Measurements from ENCODE around the gene KRTAP5-7.

KRTAP5-7 gene

DNA sequence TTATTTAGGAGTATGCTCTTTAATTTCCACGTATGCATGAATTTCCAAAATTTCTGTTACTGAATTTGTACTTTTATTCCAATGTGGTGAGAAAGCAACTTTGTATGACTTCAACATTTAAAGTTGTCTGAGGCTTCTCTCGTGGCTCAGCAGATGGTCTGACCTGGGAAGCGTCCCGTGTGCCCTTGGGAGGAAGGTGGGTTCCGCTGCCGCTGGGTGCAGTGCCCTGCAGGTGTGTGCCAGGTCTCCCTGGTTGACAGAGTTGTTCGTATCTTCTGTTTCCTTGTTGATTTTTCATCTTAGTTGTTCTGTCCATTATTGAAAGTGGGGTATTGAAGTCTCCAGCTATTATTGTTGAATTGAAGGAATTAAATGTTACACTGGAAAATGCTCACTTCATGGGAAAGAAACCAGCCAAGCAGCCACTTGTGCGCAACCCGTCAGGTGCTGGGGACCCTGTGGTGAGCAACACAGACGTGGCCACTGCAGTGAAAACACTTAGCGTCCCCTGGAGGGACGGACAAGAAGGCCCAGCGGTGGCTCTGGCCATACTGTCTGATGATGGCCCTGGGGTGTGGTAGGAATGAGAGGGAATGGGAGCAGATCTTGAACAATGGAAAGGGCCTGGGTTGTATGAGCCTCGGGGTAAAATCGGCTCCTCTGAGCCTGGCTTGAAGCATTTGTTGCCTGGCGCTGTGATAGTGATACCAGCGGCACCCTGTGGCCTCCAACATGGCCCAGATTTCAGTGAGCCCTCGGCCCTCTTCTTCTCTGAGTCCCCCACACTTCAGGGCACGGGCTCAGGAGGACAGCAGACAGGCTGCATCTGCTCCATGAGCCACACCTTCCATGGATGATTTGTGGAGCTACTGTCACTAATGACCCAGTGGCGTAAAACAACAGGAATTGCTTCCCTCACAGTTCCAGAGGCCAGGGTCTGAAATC is 31.5 kb upstream of the KRTAP5-7 start:
- DNase-seq (ENCODE audit: low spot score): no peak

GRCh38 chr11:71496421-71496820 is 30.6 kb upstream of the KRTAP5-7 start:
- DNase-seq (ENCODE audit: low spot score): no peak

GRCh38 chr11:71498091-71498490 is 29.0 kb upstream of the KRTAP5-7 start:
- no peak for DNase-seq (ENCODE audit: low spot score)

DNA sequence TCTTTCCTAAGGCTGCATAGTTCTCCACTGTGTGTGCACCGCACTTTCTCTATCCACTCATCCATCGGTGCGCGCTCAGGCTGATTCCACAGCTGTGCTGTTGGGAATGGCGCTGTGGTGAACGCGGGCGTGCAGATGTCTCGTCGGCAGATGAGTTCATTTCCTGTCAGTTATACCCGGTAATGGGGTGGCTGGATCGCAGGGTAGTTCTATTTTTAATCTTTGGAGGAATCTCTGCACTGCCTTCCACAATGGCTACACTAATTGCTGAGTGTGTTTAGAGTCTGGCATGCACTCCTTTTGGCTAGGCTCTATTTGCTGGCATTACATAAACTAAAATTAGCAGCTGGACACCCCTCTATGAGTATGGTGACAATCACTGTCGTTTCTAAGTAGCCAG is 27.9 kb upstream of the KRTAP5-7 start:
- no peak for DNase-seq (ENCODE audit: low spot score)

DNA sequence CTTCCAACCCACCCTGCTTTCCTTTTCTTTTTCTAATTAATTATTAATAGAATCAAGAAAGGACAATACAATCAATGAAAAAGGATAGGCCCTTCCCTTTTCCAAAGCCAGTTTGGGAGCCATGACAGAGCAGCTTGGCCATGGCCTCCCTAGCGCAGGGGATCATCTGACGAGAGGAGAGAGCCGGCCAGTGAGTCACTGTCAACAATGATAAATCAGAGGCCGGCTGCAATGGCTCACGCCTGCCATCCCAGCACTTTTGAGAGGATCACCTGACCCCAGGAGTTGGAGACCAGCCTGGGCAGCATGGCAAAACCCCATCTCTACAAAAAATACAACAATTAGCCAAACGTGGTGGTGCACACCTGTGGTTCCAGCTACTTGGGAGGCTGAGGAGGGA is 27.5 kb upstream of the KRTAP5-7 start:
- no peak for DNase-seq (ENCODE audit: low spot score)

DNA sequence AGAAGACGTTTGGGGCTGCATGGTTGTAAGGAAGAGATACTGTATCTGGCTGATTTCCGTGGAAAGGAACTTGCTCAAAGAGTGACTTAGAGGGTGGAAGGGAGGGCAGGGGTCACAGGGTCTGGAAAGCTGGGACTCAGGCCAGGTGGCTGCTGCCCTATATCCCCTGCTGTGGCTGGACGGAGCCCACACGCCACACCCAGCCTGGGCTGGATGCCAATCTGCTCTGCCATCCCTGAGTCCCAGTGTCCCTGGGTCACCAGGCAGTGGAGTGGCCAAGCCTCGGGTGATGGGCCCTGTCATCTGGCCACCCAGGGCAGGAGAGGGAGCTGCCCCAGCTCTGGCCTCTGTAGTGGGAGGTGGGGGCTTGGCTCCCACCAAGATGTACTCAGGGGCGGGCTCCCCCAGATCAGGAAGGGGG is 26.5 kb upstream of the KRTAP5-7 start:
- DNase-seq (ENCODE audit: low spot score): peak; percentile 29

DNA sequence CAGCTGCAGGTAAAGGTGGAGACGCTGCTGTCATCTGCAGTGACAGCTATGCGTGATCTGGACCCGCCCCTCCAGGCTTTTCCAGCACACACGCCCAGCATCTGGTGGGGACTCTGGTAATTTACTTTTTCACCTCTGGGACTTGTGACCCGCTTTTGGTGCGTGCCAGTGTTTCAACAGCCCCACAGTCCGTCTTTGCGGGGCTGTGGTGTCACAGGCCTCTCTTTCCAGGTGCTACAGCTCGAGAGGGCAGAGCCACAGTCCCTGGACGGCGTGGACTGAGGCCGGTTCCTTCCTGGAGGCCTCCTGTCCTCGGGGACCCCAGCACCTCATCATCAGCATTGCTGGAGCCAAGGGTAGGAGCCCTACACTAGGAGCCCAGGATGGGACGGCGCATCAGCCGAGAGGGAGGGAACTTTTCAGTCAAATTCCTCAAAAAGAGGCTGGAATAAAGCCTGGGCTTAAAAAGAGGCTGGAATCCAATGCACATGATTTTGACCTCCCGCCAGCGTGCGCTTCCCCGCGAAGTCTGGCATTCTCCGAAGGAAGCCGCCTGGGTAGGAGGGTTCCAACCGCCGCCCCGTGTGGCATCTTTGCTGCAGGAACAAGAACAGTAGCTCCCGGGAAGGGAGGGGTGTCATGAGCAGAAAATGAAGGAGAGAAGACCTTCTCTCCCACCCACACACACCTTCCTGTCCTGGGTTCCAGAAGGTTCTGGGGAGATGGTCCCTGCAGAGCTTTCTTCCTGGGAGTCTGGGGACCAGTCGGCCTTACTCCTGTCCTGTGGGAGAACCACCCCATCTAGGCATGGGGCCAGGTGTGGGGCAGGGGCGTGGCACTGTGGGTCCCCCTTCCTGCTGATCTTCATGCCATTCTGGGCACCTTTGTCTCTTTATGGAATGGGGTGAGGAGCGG is 25.7 kb upstream of the KRTAP5-7 start:
- DNase-seq (ENCODE audit: low spot score): no peak

DNA sequence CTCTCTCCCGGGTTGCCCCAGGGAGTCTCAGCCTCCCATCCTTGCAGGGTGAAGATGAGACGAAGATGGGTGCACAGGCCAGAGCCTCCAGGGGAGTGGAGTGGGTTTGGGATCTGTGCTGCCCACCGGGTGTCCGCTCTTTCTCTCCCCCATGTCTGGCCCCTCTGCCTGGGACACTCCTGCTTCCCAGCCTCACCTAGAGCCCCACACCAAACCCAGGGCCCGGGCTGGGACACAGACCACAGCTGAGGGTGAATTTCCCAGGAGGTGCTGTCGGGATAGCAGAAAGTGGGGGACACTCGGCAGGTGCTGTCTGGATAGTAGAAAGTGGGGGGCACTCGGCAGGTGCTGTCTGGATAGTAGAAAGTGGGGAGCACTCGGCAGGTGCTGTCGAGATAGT is 25.0 kb upstream of the KRTAP5-7 start:
- DNase-seq (ENCODE audit: low spot score): no peak

GRCh38 chr11:71502871-71503435 is 24.1 kb upstream of the KRTAP5-7 start:
- DNase-seq (ENCODE audit: low spot score): no peak

DNA sequence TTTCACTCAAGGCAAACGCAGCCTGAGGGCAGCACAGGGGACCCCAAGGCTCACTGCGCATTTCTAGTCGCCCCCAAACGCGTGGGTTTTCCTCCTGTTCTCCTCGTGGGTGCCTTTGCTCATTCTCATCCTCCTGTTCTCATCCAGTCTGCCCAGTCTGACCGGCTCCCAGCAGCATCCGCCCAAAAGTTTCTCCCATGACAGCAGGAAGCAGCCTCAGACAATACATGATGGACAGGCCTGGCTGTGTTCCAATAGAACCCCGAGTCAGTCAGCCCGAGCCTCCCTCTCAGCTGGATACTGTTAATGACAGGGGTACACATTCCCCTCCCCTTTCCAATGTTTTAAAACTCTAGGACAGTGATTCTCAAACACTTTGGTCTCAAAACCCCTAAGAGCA is 22.5 kb upstream of the KRTAP5-7 start:
- DNase-seq (ENCODE audit: low spot score): no peak

DNA sequence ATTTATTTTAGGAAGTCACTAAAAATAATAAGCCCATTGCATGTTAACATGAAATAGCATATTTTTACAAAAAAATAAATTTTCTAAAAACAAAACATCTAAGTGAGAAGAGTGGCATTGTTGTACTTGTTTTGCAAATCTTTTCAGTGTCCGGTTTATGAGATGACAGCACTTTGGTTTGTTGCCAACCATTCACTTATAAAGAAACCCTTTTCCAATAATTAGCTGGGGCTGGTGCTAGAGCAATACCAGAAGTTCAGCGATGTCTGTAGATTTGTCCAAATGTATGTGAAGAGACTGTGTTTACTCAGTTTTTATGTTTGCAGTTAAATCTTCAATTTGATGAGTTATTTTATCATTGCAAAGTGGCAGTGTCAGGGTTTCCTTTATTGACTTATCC is 22.1 kb upstream of the KRTAP5-7 start:
- no peak for DNase-seq (ENCODE audit: low spot score)

DNA sequence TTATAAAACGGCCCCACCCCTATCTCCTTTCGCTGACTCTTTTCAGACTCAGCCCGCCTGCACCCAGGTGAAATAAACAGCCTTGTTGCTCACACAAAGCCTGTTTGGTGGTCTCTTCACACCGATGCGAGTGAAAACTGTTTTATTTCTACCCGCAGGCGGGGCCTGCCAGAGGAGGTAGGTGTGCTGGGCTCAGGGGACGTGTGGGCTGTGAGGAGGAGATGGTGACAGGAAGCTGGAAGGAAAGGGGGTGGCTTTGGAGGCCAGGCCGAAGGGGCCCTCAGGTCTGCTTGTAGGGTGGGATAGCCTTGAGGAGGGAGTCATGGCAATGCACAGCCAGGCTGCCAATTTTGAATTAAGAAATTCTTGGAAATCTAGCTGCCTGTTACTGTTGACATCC is 21.3 kb upstream of the KRTAP5-7 start:
- no peak for DNase-seq (ENCODE audit: low spot score)

DNA sequence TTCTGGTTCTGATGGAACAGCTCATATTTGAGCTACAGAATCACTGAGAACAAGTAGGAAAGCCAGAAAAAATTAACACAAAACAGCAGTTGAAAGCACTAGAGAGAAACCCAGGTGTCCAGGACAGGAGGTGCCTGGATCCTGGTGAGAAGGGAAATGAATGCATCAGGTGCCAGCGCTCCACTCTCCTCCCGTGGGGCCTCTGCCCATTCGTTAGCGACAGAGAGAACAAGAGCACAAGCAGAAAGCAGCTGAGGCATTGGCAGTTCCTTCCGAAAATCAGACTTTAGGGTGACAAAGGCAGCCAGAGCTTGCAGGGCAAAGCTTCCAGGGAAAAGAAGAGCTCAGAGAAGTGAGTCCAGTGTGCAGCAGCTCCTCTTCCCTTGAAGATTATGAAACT is 20.0 kb upstream of the KRTAP5-7 start:
- DNase-seq (ENCODE audit: low spot score): no peak

GRCh38 chr11:71518506-71519471 is 8.3 kb upstream of the KRTAP5-7 start:
- DNase-seq (ENCODE audit: low spot score): no peak

DNA sequence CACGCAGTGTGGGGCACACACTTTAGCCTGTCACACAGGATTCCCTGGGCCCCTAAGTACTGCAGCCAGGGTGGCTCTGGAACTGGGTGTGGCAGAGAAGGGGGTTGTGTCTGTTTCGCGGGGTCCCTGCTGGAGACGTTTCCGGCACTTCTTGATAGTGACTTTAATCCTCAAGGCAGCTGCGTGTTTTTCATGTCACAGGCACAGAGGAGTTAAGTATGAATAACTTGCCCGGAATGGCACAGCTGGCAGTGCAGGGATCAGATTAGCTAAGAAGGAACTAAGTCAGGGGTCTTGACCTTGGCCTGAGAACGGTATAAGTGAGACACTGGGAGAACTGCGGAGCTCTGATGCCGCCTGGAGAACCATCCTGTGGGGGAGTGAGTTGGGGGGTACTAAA is 7.5 kb upstream of the KRTAP5-7 start:
- DNase-seq (ENCODE audit: low spot score): no peak

GRCh38 chr11:71525188-71525937 is 1.7 kb upstream of the KRTAP5-7 start:
- no peak for DNase-seq (ENCODE audit: low spot score)

- DNase-seq (ENCODE audit: low spot score): no peak
Measured at GRCh38 chr11:71525938-71526495, 1.1 kb upstream of the KRTAP5-7 start.

DNA sequence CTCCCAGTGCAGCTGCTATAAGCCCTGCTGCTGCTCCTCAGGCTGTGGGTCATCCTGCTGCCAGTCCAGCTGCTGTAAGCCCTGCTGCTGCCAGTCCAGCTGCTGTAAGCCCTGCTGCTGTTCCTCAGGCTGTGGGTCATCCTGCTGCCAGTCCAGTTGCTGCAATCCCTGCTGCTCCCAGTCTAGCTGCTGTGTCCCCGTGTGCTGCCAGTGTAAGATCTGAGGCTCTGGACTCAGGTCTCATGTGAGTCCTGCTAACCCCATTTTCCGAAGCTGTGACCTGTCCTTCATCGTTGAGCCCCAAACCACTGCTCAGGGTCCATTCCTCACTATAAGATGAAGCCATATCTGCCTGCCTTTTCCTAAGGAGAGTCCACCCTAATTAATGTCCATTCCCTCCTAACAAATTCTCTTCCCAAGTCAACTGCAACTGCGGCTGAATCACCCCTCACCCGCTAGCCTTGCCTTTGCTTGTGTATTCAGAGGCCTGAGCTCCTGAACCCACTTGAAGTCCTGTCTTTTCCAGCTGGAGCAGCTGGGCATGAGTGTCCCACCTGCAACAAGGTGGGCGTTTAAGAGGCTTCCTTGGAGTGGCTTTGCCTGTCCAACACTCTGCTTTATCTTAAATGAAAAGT is 626 bp downstream of the KRTAP5-7 start:
- no peak for DNase-seq (ENCODE audit: low spot score)

GRCh38 chr11:71530602-71531001 is 3.5 kb downstream of the KRTAP5-7 start:
- DNase-seq (ENCODE audit: low spot score): no peak
